Measurements from ENCODE around the gene CSNK1G2.

- TF ChIP-seq CTCF (IDR thresholded peaks at IDR 0.05) (no peak), POLR2A (IDR thresholded peaks at IDR 0.05) (no peak)
Observed at GRCh38 chr19:1943661-1944087, 2.7 kb downstream of the CSNK1G2 start.
